HG03521 (cell line): ENCODE data around the gene PYGO1.

ENCODE experiments used
- ATAC-seq: cut with Tn5 transposase; IDR thresholded peaks from one replicate; pipeline ENCODE4 v1.9.1; 2021; ENCODE audit warnings: mild to moderate bottlenecking, moderate library complexity; ENCODE audit not compliant: unreplicated experiment

PYGO1 gene

GRCh38 chr15:55573224-55573623 is 14.9 kb downstream of the PYGO1 start:
- no peak for ATAC-seq

- no peak for ATAC-seq
Observed at GRCh38 chr15:55564347-55565145, 23.6 kb downstream of the PYGO1 start.

- ATAC-seq = no peak
Observed at GRCh38 chr15:55562601-55563000, 25.5 kb downstream of the PYGO1 start.

- ATAC-seq = no peak
Observed at GRCh38 chr15:55555089-55555488, 33.1 kb downstream of the PYGO1 start.

GRCh38 chr15:55552926-55553325 is 35.2 kb downstream of the PYGO1 start:
- ATAC-seq = no peak

GRCh38 chr15:55552451-55552850 is 35.7 kb downstream of the PYGO1 start:
- no peak for ATAC-seq

- ATAC-seq = no peak
Observed at GRCh38 chr15:55549305-55549704, 38.8 kb downstream of the PYGO1 start.

GRCh38 chr15:55546718-55547117 is 41.4 kb downstream of the PYGO1 start:
- no peak for ATAC-seq

GRCh38 chr15:55535436-55535835 is 52.7 kb downstream of the PYGO1 start:
- ATAC-seq = no peak

GRCh38 chr15:55532944-55533343 is 55.2 kb downstream of the PYGO1 start:
- ATAC-seq = no peak

- ATAC-seq = no peak
Observed at GRCh38 chr15:55530861-55531313, 57.3 kb downstream of the PYGO1 start.

GRCh38 chr15:55528812-55529211 is 59.3 kb downstream of the PYGO1 start:
- ATAC-seq = no peak

- ATAC-seq = no peak
Observed at GRCh38 chr15:55527150-55527549, 61.0 kb downstream of the PYGO1 start.

- peak; percentile 82 for ATAC-seq
Observed at GRCh38 chr15:55526559-55527036, 61.5 kb downstream of the PYGO1 start.

- ATAC-seq = no peak
Observed at GRCh38 chr15:55522742-55523450, 65.2 kb downstream of the PYGO1 start.

GRCh38 chr15:55518641-55519040 is 69.5 kb downstream of the PYGO1 start:
- no peak for ATAC-seq

GRCh38 chr15:55518009-55518408 is 70.1 kb downstream of the PYGO1 start:
- no peak for ATAC-seq

- no peak for ATAC-seq
Observed at GRCh38 chr15:55515991-55516776, 72.0 kb downstream of the PYGO1 start.

- no peak for ATAC-seq
Observed at GRCh38 chr15:55515491-55515890, 72.7 kb downstream of the PYGO1 start.

- no peak for ATAC-seq
Observed at GRCh38 chr15:55514414-55514850, 73.7 kb downstream of the PYGO1 start.
